Hematopoietic multipotent progenitor cell treated with erythropoietin and hydrocortisone succinate and interleukin-3 and kit ligand, for 8 days (in vitro differentiated cells): ENCODE measurements around the gene PLXDC1.
"Not testable (repeated sequence)": the region's sequence is repeated elsewhere in the genome, so short reads cannot be mapped to it uniquely, and the experiment has no call there.

Experiments used
- DNase-seq: peaks from one replicate; pipeline ENCODE4 v3.0.0-alpha.2; 2015

PLXDC1 gene

DNA sequence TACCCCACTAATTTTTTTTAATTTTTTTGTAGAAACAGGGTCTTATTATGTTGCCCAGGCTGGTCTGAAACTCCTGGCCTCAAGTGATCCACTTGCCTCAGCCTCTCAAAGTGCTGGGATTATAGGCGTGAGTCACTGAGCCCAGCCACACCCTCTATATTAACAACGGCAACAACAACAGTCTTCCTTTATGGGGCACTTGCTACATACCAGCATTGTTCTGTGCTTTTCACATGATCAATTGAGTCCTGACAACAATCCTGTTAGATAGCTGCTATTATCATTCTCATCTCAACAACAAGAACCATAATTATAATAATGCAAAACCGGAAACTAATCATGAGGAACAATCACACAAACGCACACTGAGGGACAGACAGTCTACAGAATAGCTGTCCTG, 27.1 kb upstream of the PLXDC1 start:
- no peak for DNase-seq

DNA sequence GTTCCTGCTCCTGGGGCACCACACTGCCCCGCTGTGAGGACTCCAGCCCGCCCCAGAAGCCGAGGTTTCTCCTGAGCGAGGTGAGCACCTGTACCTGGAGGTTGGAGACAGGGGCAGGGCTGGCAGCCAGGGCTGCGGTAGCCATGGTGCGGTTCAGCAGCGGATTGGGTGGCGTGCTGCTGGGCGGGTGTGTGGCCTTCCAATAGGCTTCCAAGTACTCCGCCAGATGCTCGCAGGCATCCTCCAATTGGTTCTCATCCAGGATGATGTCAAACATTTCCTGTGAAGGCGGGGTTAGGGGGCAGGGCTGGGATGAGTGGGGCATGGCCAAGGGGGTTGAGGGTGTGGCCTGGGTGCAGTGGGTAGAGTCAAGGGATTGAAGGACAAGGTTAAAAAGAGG, 25.8 kb upstream of the PLXDC1 start:
- DNase-seq, result peak; percentile 46

DNA sequence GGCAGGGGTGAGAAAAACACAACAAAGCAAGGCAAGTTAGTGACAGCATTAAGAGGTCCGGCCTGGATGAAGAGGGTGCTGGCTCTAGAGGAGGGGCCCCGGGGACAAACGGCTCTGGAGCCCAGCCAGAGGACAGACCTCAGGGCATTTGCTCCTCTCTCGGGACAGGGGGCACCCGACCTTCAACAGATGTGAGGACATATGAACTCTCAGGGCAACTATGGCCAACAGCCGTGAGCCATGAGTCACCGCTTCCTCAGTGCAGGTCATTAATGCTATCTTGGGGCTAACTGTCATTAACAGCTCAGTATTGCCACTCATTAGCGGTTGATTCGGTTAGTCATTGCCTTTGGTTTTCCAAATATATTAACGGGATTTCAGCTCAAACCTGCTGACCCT, 24.3 kb upstream of the PLXDC1 start:
- DNase-seq, result no peak

DNA sequence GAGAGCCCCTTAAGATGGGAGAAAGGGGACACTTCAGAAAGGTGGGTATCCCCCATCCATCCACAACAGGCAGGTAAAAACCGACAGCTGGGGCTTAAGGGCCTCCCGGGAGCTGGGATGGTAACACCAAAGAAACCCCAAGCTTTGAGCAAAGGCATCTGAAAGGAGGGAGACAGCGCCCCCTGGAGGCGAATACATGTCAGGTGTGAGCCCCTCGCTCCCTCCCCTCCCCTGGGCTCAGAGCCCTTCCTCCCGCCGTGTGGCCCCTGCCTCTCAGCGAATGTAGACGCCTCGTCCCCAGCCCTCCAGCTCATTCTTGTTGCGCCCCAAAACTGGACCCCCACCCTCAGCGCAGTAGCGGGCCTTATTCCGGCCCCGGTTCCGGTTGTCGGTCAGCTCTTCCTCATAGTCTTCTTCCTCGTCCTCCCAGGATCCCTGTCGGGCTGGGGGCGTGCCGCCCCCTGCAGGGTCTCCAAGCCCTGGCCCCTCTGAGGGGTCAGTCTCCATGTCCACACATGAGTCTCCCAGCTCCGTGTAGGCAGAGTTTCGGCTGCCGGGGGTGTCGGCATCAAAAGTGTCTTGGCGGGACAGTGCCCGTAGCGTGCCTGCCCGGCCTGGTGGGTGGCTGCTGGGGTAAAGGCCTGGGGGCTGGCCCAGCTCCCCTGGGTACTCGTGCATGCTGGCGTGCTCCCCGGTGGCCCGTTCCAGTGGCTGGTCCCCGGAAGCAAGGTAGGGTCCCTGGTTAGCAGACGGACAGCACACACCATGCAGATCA, 23.7 kb upstream of the PLXDC1 start:
- peak; percentile 78 for DNase-seq

DNA sequence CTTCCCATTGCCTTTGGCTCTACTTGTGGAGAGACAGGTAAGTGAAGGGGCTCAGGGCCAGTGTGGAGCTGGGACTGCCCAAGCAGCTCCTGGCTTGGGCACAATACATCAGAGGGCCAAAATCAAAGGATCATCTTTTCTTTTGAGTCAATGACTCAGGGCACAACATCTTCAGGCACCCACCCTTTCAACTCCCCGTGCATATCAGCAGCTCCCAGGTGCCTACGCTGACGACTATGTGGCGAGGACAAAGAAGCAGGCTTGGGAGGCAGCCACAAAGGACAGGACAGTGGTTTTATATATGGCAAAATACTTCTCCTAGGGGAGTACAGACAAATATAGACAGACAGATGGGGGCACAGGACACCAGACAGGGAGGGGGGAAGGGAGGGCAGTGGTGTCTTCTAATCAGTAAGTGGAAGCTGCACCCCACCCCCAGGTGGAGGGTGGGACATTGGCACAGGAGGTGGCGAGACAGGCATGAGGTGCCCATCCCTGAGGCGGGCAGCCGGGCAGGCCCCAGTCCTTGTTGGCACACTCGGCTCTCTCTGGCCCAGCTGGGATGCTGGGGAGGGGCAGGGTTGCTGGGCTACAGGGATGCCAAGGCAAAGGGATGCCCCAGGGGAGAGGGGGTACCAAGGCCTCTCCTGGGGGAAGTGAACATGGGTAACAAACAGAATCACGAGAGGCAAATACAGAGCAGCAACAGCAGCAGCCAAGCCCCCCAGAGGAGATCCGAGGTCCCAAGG, 22.3 kb upstream of the PLXDC1 start:
- peak; percentile 52 for DNase-seq

DNA sequence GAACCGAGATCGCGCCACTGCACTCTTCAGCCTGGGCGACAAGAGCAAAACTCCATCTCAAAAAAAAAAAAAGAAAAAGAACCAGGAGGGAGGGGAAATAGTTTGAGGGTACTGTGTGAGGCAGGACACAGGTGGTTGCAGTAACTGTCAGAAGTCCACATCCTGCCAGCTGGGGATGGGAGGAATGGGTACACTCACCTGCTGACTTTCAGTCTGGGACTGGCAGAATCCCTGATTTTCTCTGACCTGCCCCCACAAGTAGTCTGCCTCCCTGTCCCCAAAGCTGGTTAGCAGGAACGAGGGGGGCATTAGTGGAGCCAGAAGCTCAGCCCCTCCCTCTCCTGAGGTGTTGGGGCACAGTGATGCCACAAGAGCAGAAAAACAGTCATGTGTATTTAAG, 21.6 kb upstream of the PLXDC1 start:
- DNase-seq, result no peak

- DNase-seq, result no peak
These were observed 20.5 kb upstream of the PLXDC1 start for GRCh38 chr17:39171933-39172332.

- DNase-seq, result no peak
These were observed 19.1 kb upstream of the PLXDC1 start for GRCh38 chr17:39170558-39170957.

GRCh38 chr17:39170109-39170508, 18.7 kb upstream of the PLXDC1 start:
- DNase-seq, result no peak

GRCh38 chr17:39169518-39169917, 18.1 kb upstream of the PLXDC1 start:
- no peak for DNase-seq

DNA sequence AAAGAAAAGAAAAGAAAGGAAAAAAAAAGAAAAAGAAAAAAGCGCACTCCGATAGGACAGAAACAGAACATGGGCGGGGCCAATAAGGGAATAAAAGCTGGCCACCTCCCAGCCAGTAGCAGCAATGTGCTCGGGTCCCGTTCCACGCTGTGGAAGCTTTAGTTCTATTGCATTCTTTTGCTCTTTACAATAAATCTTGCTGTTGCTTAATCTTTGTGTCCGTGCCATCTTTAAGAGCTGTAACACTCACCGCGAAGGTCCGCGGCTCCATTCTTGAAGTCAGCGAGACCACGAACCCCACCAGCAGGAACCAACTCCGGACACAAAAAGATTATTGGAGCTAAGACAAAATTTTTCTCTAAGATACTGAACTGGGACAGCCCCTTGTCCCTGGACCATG, 17.7 kb upstream of the PLXDC1 start:
- DNase-seq, result no peak

- not testable (repeated sequence) for DNase-seq
These were observed 17.1 kb upstream of the PLXDC1 start for GRCh38 chr17:39168503-39168902.

DNA sequence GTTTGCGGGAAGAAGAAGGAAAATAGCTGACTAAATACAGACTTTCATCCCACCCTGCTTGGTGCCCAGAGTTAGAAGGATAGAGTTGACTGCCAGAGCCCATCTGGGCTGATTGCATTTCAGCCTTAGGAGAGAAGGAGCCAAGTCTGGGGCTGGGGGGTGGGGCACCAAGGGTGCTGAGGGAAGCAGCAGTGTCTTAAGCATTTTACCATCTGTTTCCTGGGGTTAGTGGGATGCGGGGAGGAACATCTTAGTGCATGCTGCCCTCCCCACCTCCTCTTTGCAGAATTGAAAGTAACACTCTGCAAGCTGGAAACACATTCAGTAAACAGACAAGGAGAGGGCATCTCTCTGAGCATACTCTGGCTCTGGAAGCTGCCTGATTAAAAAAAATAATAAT, 16.0 kb upstream of the PLXDC1 start:
- no peak for DNase-seq

GRCh38 chr17:39166437-39167335, 15.2 kb upstream of the PLXDC1 start:
- no peak for DNase-seq

DNA sequence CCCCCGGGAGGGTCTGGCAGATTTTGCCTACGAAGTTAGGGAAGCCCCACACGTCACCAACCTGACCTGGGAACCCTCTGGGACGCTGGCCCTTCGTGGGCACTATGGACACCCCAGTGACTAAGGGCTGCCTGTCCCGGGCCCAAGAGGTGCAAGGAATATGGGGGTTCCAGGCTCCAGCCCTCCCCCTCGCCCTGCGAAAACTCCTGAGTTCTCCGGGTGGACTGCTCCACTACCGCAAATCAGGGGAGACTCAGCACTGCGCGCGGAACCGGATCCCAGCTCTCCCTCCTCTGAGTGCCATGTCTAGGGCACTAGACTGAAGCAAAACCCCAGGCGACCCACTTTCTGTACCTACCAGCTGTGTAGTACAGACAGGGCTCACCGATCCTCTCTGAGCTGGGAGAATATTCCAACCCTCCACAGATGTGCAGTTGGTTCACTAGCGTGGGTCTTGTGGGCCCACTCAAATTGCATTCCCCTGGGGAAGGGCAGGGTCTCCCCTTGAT, 14.5 kb upstream of the PLXDC1 start, which contains the start of gene ARL5C:
TSS of gene ARL5C (minus strand) at position 321 of the 509 bp plus-strand sequence. CDS start 401 bp downstream, outside the sequence.
- no peak for DNase-seq

DNA sequence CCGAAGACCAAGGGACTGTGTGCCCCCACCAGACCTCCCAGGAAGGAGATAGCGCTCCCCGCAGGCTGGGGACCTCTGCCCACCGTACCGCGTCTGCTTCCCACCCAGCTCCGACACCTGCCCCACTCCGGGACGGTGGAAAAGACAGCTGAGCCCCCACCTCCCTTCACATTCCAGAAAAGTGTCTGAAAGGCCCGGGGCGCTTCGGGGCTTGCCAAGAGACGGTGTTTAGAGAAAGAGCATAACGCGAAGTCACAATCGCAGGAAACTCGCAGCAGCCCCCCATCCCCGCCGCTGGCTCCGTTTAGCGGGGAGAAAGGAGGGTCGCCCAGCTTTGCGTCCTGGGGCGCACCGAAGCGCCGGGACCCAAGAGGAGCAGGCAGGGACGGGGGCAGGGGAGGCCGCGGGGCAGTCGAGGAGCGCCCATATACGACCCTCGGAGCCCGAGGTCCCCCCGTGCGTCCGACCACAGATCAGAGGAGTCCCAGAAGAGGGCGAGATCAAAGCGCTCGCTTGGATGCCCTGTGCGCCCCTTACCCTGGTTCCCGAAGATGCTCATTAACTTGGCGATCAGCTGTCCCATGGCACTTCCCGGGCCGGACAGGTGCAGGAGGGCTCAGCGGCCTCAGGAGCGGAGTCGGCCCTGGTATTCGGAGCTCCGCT, 13.9 kb upstream of the PLXDC1 start:
- DNase-seq, result no peak

- peak; percentile 89 for DNase-seq
These were observed 13.3 kb upstream of the PLXDC1 start for GRCh38 chr17:39164675-39165143.

DNA sequence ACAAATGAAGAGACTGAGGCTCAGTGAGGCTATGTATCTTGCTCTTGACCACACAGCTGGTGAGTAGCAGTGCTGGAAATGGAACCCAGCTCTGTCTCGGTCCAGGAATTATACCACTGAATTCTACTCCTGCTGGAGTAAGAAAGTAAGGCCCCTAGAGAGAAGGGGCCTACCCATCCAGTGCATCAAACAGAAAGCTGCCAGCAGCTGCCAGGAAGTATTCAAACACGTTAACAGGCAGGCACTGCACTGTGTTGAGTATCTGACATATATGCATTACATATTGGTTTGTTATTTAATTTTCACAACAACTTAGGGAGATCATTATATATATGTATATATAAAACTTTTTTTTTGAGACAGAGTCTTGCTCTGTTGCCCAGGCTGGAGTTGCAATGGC, 10.5 kb upstream of the PLXDC1 start:
- DNase-seq, result no peak

GRCh38 chr17:39158623-39159022, 7.2 kb upstream of the PLXDC1 start:
- DNase-seq, result no peak

DNA sequence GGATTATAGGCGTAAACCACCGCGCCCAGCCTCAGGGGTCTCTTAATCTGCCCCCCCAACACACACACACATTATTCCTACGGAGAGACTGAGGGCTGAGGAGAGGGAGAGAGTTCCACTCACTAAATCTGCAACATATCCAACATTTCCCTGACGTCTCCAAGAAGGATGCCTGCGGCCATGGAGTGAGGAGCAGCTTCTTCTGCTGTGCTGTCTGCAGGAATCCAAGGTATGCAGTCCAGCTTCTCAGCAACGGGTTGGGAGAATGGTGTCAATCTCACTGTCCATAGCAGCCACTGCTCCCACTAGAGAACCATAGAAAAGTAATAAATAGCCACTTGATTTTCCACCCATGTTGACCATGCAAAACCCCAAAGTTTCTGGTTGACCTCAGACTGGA, 5.1 kb upstream of the PLXDC1 start:
- no peak for DNase-seq

GRCh38 chr17:39155654-39156053, 4.2 kb upstream of the PLXDC1 start:
- no peak for DNase-seq

- DNase-seq, result peak; percentile 88
These were observed 2.2 kb upstream of the PLXDC1 start for GRCh38 chr17:39153599-39154051.
